Rectal smooth muscle tissue (tissue), 1 donor: ENCODE data around the gene RPL27A.
A peak's percentile ranks its signal among the peaks of the same experiment; 100 is the strongest.

Experiments
- H3K27ac ChIP-seq: one replicate; pipeline ENCODE4 v1.7.0; 2013; ENCODE audit warnings: low read depth, low read length, inconsistent platforms
- H3K27me3 ChIP-seq: one replicate; pipeline ENCODE4 v1.7.0; 2013; ENCODE audit warnings: low read length; ENCODE audit not compliant: control insufficient read depth, insufficient read depth
- H3K36me3 ChIP-seq: one replicate; pipeline ENCODE4 v1.7.0; 2013; ENCODE audit warnings: low read length; ENCODE audit not compliant: control insufficient read depth, insufficient read depth
- H3K4me1 ChIP-seq: one replicate; pipeline ENCODE4 v1.7.0; 2013; ENCODE audit warnings: low read length; ENCODE audit not compliant: control insufficient read depth, insufficient read depth
- H3K4me3 ChIP-seq: one replicate; pipeline ENCODE4 v1.7.0; 2013; ENCODE audit warnings: low read length
- H3K9ac ChIP-seq: one replicate; pipeline ENCODE4 v1.7.0; 2013; ENCODE audit warnings: low read length

The RPL27A gene

GRCh38 chr11:8681837-8682302 is 722 bp upstream of the RPL27A start:
- Histone ChIP-seq H3K27ac (peak overlapping the region; percentile 97), H3K4me1 (peaks cover 9% of the 10 kb centered on the region), H3K36me3 (peaks cover 17% of the 10 kb centered on the region), H3K4me3 (peak overlapping the region; percentile 98), H3K27me3 (no peaks in the 10 kb centered on the region), H3K9ac (peak overlapping the region; percentile 100)

- Histone ChIP-seq H3K4me3 (peak overlapping the region; percentile 98), H3K9ac (peak overlapping the region; percentile 99), H3K36me3 (peaks cover 17% of the 10 kb centered on the region), H3K27me3 (no peaks in the 10 kb centered on the region), H3K27ac (peak overlapping the region; percentile 97), H3K4me1 (peaks cover 14% of the 10 kb centered on the region)
Measured at GRCh38 chr11:8683115-8683807, 669 bp downstream of the RPL27A start.

DNA sequence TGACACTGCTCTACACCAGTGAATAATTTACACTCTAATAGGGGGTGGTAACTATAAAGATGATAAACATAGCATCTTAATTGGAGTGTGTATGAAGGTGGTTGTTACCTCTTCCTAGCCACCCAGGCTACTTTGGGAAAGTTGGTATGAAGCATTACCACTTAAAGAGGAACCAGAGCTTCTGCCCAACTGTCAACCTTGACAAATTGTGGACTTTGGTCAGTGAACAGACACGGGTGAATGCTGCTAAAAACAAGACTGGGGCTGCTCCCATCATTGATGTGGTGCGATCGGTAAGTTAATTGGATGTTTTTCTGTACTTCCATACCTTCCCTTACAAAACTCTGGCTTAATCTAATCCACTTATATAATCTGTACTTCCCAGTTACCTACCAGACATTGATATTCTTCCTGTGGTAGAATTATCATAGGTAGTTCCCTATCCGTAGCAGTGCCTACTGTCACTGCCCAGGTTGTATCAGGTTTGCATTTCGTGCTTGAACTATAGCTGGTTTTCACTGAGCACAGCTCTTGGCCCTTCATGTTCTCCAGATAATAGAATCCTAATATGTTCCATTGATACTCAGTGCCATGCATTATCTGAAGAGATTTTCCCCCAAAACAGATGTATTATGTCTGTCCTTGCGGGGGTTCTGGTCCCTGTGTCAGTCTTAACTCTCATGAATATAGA is 2.2 kb downstream of the RPL27A start:
- peaks cover 16% of the 10 kb centered on the region for H3K4me1 ChIP-seq
- no peak overlapping the region for H3K27ac ChIP-seq
- H3K36me3 ChIP-seq = peaks cover 17% of the 10 kb centered on the region
- no peak overlapping the region for H3K4me3 ChIP-seq
- no peak overlapping the region for H3K9ac ChIP-seq
- no peaks in the 10 kb centered on the region for H3K27me3 ChIP-seq

GRCh38 chr11:8685306-8685705 is 2.7 kb downstream of the RPL27A start:
- no peak overlapping the region for H3K4me3 ChIP-seq
- no peaks in the 10 kb centered on the region for H3K27me3 ChIP-seq
- peaks cover 17% of the 10 kb centered on the region for H3K36me3 ChIP-seq
- H3K9ac ChIP-seq = no peak overlapping the region
- peaks cover 16% of the 10 kb centered on the region for H3K4me1 ChIP-seq
- no peak overlapping the region for H3K27ac ChIP-seq

- peaks cover 16% of the 10 kb centered on the region for H3K4me1 ChIP-seq
- H3K4me3 ChIP-seq = no peak overlapping the region
- H3K9ac ChIP-seq = no peak overlapping the region
- peaks cover 17% of the 10 kb centered on the region for H3K36me3 ChIP-seq
- no peak overlapping the region for H3K27ac ChIP-seq
- no peaks in the 10 kb centered on the region for H3K27me3 ChIP-seq
Measured at GRCh38 chr11:8685820-8686219, 3.2 kb downstream of the RPL27A start.

DNA sequence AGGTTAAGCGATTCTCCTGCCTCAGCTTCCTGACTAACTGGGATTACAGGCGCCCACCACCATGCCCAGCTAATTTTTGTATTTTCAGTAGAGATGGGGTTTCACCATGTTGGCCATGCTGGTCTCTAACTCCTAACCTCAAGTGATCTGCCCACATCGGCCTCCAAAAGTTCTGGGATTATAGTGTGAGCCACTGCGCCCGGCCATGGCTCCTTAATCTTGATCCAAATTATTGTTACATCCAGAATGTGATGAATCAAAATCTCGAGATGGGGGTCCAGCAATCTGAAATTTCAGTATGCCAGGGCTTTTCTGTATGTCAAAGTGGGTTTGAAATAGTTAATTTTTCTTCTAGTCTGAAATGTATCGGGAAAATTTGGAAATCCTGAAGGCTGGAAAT is 3.7 kb downstream of the RPL27A start:
- H3K4me1 ChIP-seq = peaks cover 16% of the 10 kb centered on the region

GRCh38 chr11:8688414-8689362 is 6.1 kb downstream of the RPL27A start:
- peak overlapping the region; percentile 53 for H3K9ac ChIP-seq
- H3K27me3 ChIP-seq = no peaks in the 10 kb centered on the region
- H3K27ac ChIP-seq = peak overlapping the region; percentile 90
- peaks cover 29% of the 10 kb centered on the region for H3K36me3 ChIP-seq
- peaks cover 11% of the 10 kb centered on the region for H3K4me1 ChIP-seq
- peak overlapping the region; percentile 94 for H3K4me3 ChIP-seq

More for the DNA sequence above, 3.7 kb downstream of the RPL27A start:
- no peak overlapping the region for H3K4me3 ChIP-seq
- H3K9ac ChIP-seq = no peak overlapping the region
- H3K27me3 ChIP-seq = no peaks in the 10 kb centered on the region
- H3K36me3 ChIP-seq = peaks cover 17% of the 10 kb centered on the region
- H3K27ac ChIP-seq = no peak overlapping the region

- no peak overlapping the region for H3K4me3 ChIP-seq
- no peaks in the 10 kb centered on the region for H3K27me3 ChIP-seq
- H3K27ac ChIP-seq = no peak overlapping the region
- H3K4me1 ChIP-seq = peaks cover 7% of the 10 kb centered on the region
- H3K9ac ChIP-seq = no peak overlapping the region
- peaks cover 27% of the 10 kb centered on the region for H3K36me3 ChIP-seq
Measured at GRCh38 chr11:8689726-8690255, 7.2 kb downstream of the RPL27A start.

DNA sequence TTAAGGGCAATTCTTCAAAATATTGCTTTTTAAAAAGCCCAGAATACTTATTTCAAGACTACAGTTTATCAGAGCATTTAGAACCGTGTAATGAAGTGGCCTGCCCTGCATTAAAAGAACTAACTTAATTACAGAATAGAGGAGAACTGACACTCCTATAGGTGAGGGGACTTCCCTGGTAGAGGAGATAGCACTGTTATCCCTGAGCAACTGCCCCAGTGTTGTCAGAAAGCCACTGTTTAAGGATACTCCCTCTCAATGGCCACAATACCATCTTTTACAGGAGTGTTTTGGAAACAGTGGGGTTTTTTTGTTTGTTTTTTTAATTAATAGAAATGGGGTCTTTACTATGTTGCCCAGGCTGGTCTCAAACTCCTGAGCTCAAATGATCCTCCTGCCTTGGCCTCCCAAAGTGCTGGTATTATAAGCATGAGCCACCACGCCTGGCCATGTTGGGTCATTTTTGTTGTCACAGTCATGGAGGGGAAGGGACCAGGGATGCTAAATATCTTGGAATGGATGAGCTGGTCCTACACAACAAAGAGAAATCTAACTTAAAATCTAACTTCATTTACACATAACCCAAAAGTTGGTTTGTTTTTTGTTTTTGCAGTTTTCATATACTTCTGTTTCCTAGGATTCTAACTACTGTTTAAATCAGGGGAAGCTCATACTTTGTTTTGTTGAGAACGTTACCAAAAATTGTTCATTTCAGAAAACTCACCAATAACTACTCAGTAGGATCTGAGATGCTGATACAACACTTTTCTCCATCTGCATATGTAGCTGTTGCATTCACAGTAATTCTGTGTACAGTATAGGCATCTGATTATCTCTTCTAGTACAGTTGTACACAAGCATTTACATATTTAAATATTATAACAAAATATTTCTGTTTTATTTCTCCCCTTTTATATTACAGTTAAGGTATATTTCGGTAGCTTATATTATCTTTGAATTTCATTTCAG is 8.1 kb downstream of the RPL27A start:
- Histone ChIP-seq H3K36me3 (peaks cover 26% of the 10 kb centered on the region), H3K4me1 (peaks cover 7% of the 10 kb centered on the region)

DNA sequence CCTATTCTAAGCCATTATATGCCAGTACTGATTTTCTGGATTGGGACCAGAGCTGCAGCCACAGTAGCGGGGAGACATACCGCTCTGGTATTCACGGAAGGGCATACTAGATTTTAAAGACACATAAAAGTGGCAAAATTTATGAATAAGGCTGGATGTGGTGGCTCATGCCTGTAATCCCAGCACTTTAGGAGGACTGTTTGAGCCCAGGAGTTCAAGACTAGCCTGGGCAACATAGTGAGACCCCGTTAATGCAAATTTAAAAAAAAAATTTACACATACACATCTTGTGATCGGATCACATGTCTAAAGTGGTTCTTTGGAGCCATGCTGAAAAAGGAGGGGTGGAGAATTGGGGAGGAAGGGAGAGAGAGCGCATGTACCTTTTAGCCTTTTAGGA is 9.0 kb downstream of the RPL27A start:
- H3K4me1 ChIP-seq = peaks cover 7% of the 10 kb centered on the region
- no peak overlapping the region for H3K27ac ChIP-seq
- H3K27me3 ChIP-seq = no peaks in the 10 kb centered on the region
- no peak overlapping the region for H3K9ac ChIP-seq
- H3K4me3 ChIP-seq = no peak overlapping the region
- peaks cover 29% of the 10 kb centered on the region for H3K36me3 ChIP-seq

More for the DNA sequence above, 8.1 kb downstream of the RPL27A start:
- Histone ChIP-seq H3K27me3 (no peaks in the 10 kb centered on the region), H3K27ac (no peak overlapping the region), H3K4me3 (no peak overlapping the region), H3K9ac (no peak overlapping the region)

DNA sequence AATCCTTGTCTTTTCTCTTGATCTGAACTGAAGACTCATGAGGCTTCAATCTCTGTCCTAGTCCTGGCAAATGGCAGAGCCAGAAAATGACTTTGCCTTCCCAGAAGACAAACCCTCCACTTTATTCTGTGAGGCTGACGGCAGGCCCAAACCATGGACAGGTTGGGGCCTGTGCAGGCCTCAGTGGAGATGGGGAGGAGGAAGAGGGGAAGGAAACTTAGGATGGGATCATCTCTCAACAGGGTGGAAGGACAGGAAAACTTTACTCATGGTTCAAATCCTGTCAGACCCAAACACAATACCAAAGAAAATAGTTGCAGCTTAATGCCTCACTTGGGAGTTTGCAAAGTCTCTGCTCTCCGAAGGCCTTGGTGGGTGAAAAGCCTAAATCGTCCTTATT is 9.8 kb downstream of the RPL27A start:
- H3K36me3 ChIP-seq = peaks cover 35% of the 10 kb centered on the region
- no peak overlapping the region for H3K4me3 ChIP-seq
- no peak overlapping the region for H3K9ac ChIP-seq
- H3K27ac ChIP-seq = no peak overlapping the region
- H3K4me1 ChIP-seq = peaks cover 7% of the 10 kb centered on the region
- no peaks in the 10 kb centered on the region for H3K27me3 ChIP-seq
